Fibroblast of lung (primary cell): ENCODE measurements around the gene EZR. TPM values are rescaled to one million over a fixed set of nuclear protein-coding genes. Genes with fewer than 3 reads are reported as not detected.
"Not testable (repeated sequence)": the region's sequence is repeated elsewhere in the genome, so short reads cannot be mapped to it uniquely, and the experiment has no call there.

ENCODE experiments used
- DNase-seq, 2 donors: peaks; one replicate each; pipeline versions ENCODE4 v3.0.0 to v3.0.0-alpha.2; 2010; ENCODE audit warnings: low read depth in 2 of 2
- H2AFZ ChIP-seq: 2 replicates; pipeline ENCODE4 v1.5.1; 2012; ENCODE audit warnings: low read length, control low read depth, inconsistent platforms
- H3K27ac ChIP-seq: 2 replicates; pipeline ENCODE4 v1.5.1; 2011; ENCODE audit warnings: low read length, control low read depth; ENCODE audit not compliant: insufficient read depth
- H3K27me3 ChIP-seq: 2 replicates; pipeline ENCODE4 v1.5.1; 2011; ENCODE audit warnings: mild to moderate bottlenecking, low read length; ENCODE audit not compliant: control insufficient read depth, insufficient read depth
- H3K36me3 ChIP-seq: 2 replicates; pipeline ENCODE4 v1.5.1; 2011; ENCODE audit warnings: low read length; ENCODE audit not compliant: control insufficient read depth, insufficient read depth
- H3K4me1 ChIP-seq: 2 replicates; pipeline ENCODE4 v1.5.1; 2011; ENCODE audit warnings: low read length; ENCODE audit not compliant: control insufficient read depth, insufficient read depth; ENCODE audit errors: extremely low read depth
- H3K4me2 ChIP-seq: 2 replicates; pipeline ENCODE4 v1.5.1; 2011; ENCODE audit warnings: low read length, control low read depth; ENCODE audit not compliant: insufficient read depth; ENCODE audit errors: extremely low read depth
- H3K4me3 ChIP-seq, 4 experiments: fragments of 200-600 bp in 1 of 4; sonication (generic) in 1 of 4; replicated peaks in 1 of 4; 2 replicates each; pipeline ENCODE4 v1.5.1; 2011 to 2016; ENCODE audit warnings: low read length in 4 of 4, low read depth in 3 of 4, mild to moderate bottlenecking in 3 of 4, control low read depth in 2 of 4, inconsistent platforms in 1 of 4, mixed read lengths in 1 of 4; ENCODE audit not compliant: insufficient read depth in 1 of 4; ENCODE audit errors: control extremely low read depth in 1 of 4
- H3K79me2 ChIP-seq: 2 replicates; pipeline ENCODE4 v1.5.1; 2012; ENCODE audit warnings: mild to moderate bottlenecking, low read length, inconsistent platforms; ENCODE audit not compliant: control insufficient read depth, insufficient read depth
- H3K9ac ChIP-seq: 2 replicates; pipeline ENCODE4 v1.5.1; 2011; ENCODE audit warnings: mild to moderate bottlenecking, low read length, control low read depth; ENCODE audit not compliant: insufficient read depth
- H3K9me3 ChIP-seq: 2 replicates; pipeline ENCODE4 v1.5.1; 2012; ENCODE audit warnings: low read depth, low read length; ENCODE audit not compliant: control insufficient read depth, insufficient read depth
- H4K20me1 ChIP-seq: 2 replicates; pipeline ENCODE4 v1.5.1; 2011; ENCODE audit warnings: low read length; ENCODE audit not compliant: control insufficient read depth, insufficient read depth; ENCODE audit errors: extremely low read depth
- EZH2 ChIP-seq: IDR thresholded peaks from 2 replicates; pipeline ENCODE4 v1.5.1; 2012; ENCODE audit warnings: low read length, control low read depth, mild to moderate bottlenecking; ENCODE audit errors: missing control alignments
- polyA plus RNA-seq, 2 donors: library from polyadenylated mRNA; depleted of rRNA in 1 of 2; stranded (reverse) in 1 of 2; unstranded in 1 of 2; fragments of >200 nt; gene quantifications; 2 replicates each; pipeline ENCODE4 v1.2.1, GENCODE V29; 2011 to 2012; ENCODE audit warnings: missing spikeins in 1 of 2
- total RNA-seq: library from RNA; depleted of rRNA; stranded (reverse); fragments of >200 nt; gene quantifications from 2 replicates; pipeline ENCODE4 v1.2.1, GENCODE V29; 2014
- TF ChIP-seq, protein P1 (sequence below), 2 donors: IDR thresholded peaks in 1 of 2; conservative IDR thresholded peaks in 1 of 2; 1 replicate in 1 of 2; 2 replicates in 1 of 2; pipeline ENCODE4 v1.5.1; 2011 to 2012; ENCODE audit warnings: low read length in 2 of 2, control low read depth in 1 of 2, inconsistent platforms in 1 of 2, low read depth in 1 of 2, mild to moderate bottlenecking in 1 of 2

The EZR gene
- total and polyA plus RNA-seq, 2 donors (not counting 1 experiment from before 2014, with no cell fraction given) = 89.0 to 132 TPM

DNA sequence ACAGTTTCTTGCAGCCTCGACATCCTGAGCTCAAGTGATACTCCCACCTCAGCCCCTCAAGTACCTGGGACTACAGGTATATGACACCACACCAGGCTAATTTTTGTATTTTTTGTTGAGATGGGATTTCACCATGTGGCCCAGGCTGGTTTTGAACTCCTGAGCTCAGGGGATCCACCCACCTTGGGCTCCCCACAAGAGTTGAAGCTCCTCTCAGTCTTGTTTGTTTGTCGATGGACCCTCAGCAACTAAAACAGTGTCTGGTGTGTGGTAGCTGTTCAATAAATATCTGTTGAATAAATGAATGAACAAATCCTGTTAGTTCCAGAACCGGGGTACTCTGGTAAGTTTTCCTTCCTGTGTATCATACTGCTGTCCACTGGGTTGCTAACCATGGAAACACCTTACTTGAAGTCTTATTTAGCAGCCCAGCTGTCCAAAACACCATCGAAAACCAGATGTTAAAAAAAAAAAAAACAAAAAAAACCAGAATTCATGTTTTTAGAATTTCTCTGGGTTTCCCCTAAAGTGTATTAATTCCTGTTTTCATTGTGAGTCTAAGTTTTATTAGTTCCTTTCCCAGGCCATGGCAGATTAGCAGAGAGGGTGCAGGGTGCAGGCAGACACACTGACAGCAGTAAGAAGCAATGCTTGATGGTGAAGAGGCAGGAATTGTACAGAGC, 7.8 kb upstream of the EZR start:
- Histone ChIP-seq H3K4me3 (no peak overlapping the region), H3K79me2 (no peaks in the 10 kb centered on the region), H3K4me2 (no peak overlapping the region), H3K9me3 (no peaks in the 10 kb centered on the region), H3K27ac (no peak overlapping the region), H3K27me3 (no peaks in the 10 kb centered on the region), H3K9ac (no peak overlapping the region), H3K36me3 (no peaks in the 10 kb centered on the region), H3K4me1 (peaks cover 2% of the 10 kb centered on the region), H2AFZ (no peak overlapping the region), H4K20me1 (no peaks in the 10 kb centered on the region)
- TF ChIP-seq, protein P1, sequence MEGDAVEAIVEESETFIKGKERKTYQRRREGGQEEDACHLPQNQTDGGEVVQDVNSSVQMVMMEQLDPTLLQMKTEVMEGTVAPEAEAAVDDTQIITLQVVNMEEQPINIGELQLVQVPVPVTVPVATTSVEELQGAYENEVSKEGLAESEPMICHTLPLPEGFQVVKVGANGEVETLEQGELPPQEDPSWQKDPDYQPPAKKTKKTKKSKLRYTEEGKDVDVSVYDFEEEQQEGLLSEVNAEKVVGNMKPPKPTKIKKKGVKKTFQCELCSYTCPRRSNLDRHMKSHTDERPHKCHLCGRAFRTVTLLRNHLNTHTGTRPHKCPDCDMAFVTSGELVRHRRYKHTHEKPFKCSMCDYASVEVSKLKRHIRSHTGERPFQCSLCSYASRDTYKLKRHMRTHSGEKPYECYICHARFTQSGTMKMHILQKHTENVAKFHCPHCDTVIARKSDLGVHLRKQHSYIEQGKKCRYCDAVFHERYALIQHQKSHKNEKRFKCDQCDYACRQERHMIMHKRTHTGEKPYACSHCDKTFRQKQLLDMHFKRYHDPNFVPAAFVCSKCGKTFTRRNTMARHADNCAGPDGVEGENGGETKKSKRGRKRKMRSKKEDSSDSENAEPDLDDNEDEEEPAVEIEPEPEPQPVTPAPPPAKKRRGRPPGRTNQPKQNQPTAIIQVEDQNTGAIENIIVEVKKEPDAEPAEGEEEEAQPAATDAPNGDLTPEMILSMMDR (conservative IDR thresholded peaks at IDR 0.05 in 1 of 2, IDR thresholded peaks at IDR 0.05 in 1 of 2; ENCODE audit: low read depth in 1 of 2, low read length in 2 of 2) = no peak
- TF ChIP-seq EZH2 = no peak
- DNase-seq = no peak

DNA sequence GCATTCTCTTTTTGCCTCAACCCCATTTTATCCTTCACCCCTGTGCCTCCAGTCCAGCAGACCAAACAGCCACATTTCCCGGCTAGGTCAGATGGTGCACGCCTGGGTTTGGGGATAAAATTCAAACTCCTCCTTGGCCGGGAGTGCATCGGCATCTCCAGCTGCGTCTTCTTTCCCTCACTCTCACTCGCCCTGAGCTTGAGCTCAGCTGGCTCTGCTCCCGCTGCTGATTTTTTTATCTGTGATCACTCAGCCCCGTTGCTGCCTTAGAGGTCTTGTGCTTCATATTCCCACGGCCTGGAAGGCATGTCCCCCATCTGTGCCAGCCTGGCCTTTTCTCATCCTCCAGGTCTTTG, 6.8 kb upstream of the EZR start:
- H3K36me3 ChIP-seq = no peaks in the 10 kb centered on the region
- H3K27me3 ChIP-seq = no peaks in the 10 kb centered on the region
- H3K27ac ChIP-seq = no peak overlapping the region
- H3K79me2 ChIP-seq = no peaks in the 10 kb centered on the region
- H3K9ac ChIP-seq = no peak overlapping the region
- TF ChIP-seq, protein P1 (conservative IDR thresholded peaks at IDR 0.05 in 1 of 2, IDR thresholded peaks at IDR 0.05 in 1 of 2; ENCODE audit: low read depth in 1 of 2, low read length in 2 of 2) = no peak
- TF ChIP-seq EZH2 = no peak
- DNase-seq = peak in 1 of 2 donors; percentile 90
- H4K20me1 ChIP-seq = no peaks in the 10 kb centered on the region
- no peaks in the 10 kb centered on the region for H3K9me3 ChIP-seq
- peaks cover 2% of the 10 kb centered on the region for H3K4me1 ChIP-seq
- H2AFZ ChIP-seq = peak overlapping the region; percentile 29
- H3K4me2 ChIP-seq = peak overlapping the region; percentile 4
- H3K4me3 ChIP-seq = no peak overlapping the region

DNA sequence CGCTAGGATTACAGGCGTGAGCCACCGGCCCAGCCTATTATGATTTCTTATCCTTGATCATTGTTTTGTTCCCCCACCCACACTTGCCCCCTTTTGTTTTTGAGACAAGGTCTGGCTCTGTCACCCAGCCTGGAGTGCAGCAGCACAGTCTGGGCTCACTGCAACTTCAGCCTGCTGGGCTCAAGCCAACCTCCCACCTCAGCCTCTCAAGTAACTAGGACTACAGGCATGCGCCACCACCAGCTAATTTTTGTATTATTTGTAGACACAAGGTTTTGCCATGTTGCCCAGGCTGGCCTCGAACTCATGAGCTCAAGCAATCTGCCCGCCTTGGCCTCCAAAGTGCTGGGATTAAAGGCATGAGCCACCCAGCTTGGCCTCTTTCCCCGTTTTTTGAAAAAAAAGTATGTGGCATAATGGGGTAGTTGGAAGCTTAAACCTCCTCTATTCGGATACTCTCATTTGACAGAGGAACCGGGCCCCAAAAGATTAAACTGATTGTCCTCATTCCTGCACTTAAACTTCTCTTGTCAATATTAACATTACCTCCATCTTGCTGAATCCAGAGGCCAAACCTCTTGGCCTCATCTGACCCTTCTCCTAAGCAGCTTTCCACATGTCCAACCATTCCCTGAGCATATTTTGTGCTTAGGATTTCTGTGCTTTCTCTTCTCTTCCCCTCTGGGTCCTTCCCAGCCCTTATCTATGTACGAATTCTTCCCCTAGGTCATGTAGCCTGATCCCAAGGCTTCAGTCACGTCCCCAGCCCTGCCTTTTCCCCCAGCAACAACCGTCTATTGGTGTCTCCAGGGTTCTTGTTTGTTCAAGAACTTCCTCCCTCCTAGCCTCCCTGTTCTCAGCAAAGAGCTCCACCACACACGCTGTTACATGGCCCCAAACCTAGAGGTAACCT, 6.1 kb upstream of the EZR start:
- H3K9ac ChIP-seq = no peak overlapping the region

DNA sequence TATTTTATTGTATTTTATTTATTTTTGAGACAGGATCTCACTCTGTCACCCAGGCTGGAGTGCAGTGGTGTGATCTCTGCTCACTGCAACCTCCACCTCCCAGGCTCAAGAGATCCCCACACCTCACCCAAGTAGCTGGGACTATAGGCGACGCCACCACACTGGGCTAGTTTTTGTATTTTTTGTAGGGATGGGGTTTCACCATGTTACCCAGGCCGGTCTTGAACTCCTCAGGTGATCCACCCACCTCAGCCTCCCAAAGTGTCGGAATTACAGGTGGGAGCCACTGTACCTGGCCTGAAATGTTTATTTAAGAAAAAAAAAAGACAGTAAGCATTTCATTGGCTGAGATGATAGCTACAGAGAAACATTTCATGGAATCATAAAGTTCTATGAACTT, 4.4 kb upstream of the EZR start:
- not testable (repeated sequence) for DNase-seq, H2AFZ ChIP-seq, H3K4me2 ChIP-seq, H3K36me3 ChIP-seq, H3K79me2 ChIP-seq, H3K4me1 ChIP-seq, H3K9me3 ChIP-seq, H3K9ac ChIP-seq, H3K4me3 ChIP-seq, H3K27me3 ChIP-seq, H3K27ac ChIP-seq, H4K20me1 ChIP-seq

More for the DNA sequence above, 6.1 kb upstream of the EZR start:
- peak overlapping the region; percentile 15 for H2AFZ ChIP-seq
- H3K4me1 ChIP-seq = peaks cover 2% of the 10 kb centered on the region
- H3K36me3 ChIP-seq = no peaks in the 10 kb centered on the region
- H3K27me3 ChIP-seq = no peaks in the 10 kb centered on the region
- H3K27ac ChIP-seq = peak overlapping the region; percentile 9
- no peaks in the 10 kb centered on the region for H4K20me1 ChIP-seq
- TF ChIP-seq EZH2 = no peak
- TF ChIP-seq, protein P1 (conservative IDR thresholded peaks at IDR 0.05 in 1 of 2, IDR thresholded peaks at IDR 0.05 in 1 of 2; ENCODE audit: low read depth in 1 of 2, low read length in 2 of 2) = no peak
- no peak overlapping the region for H3K4me3 ChIP-seq
- no peaks in the 10 kb centered on the region for H3K9me3 ChIP-seq
- H3K4me2 ChIP-seq = peak overlapping the region; percentile 4
- H3K79me2 ChIP-seq = no peaks in the 10 kb centered on the region
- peak in 1 of 2 donors; percentile 11 for DNase-seq
